DOHH2 (cell line): ENCODE measurements around the gene BROX.

Source experiments
- CTCF ChIP-seq: fragments of 200-600 bp; sonication (generic); IDR thresholded peaks from one replicate; pipeline ENCODE4 v1.5.1; 2014; ENCODE audit warnings: antibody characterized with exemption, mild to moderate bottlenecking, low read depth, low read length; ENCODE audit not compliant: poor library complexity, severe bottlenecking
- EZH2phosphoT487 ChIP-seq: fragments of 200-600 bp; sonication (generic); IDR thresholded peaks from 2 replicates; pipeline ENCODE4 v1.6.1; 2017; ENCODE audit warnings: borderline replicate concordance, mild to moderate bottlenecking, antibody characterized with exemption, low read length, moderate library complexity, mixed read lengths

GRCh38 chr1:222759451-222760035, 47.2 kb downstream of the BROX start:
- no peak for TF ChIP-seq CTCF
- TF ChIP-seq EZH2phosphoT487 = no peak
